ENCODE measurements around the gene MEF2C. TPM values are rescaled to one million over a fixed set of nuclear protein-coding genes. Genes with fewer than 3 reads are reported as not detected.

Gene MEF2C
- total RNA-seq, 2 donors from 2014 or later, result 0.64 to 0.86 TPM

DNA sequence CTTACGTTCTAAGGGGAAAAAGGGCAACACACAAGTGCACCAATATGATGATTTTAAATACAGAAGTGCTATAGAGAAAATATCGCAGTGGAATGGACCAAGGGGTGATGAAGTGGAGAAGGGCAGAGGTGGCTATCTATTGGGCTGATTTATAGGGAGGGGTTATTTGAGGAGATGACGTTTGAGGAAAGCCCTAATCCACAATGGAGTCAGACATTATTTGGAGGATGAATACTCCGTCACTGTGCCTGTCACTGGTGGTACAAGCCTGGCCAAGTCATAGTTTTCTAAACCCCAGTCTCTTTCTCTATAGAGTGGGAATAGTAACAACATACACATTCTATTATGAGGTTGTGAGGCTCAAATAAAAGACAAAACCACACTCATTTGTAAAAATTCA is 48.5 kb downstream of the MEF2C start:
- TF ChIP-seq, protein P1, sequence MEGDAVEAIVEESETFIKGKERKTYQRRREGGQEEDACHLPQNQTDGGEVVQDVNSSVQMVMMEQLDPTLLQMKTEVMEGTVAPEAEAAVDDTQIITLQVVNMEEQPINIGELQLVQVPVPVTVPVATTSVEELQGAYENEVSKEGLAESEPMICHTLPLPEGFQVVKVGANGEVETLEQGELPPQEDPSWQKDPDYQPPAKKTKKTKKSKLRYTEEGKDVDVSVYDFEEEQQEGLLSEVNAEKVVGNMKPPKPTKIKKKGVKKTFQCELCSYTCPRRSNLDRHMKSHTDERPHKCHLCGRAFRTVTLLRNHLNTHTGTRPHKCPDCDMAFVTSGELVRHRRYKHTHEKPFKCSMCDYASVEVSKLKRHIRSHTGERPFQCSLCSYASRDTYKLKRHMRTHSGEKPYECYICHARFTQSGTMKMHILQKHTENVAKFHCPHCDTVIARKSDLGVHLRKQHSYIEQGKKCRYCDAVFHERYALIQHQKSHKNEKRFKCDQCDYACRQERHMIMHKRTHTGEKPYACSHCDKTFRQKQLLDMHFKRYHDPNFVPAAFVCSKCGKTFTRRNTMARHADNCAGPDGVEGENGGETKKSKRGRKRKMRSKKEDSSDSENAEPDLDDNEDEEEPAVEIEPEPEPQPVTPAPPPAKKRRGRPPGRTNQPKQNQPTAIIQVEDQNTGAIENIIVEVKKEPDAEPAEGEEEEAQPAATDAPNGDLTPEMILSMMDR (conservative IDR thresholded peaks at IDR 0.05), result no peak
- no peaks in the 10 kb centered on the region for H3K27me3 Mint-ChIP-seq (ENCODE audit: insufficient read depth)
- Histone ChIP-seq H3K9me3 (ENCODE audit: control insufficient read depth, low read length) (no peaks in the 10 kb centered on the region), H3K36me3 (ENCODE audit: control insufficient read depth, insufficient read depth, low read length) (no peaks in the 10 kb centered on the region), H3K4me3 (ENCODE audit: low read length) (no peak overlapping the region), H3K9ac (ENCODE audit: extremely low read depth, low read length, poor library complexity, severe bottlenecking) (no peak overlapping the region), H3K27ac (ENCODE audit: low read depth, low read length) (no peak overlapping the region), H3K4me1 (ENCODE audit: control insufficient read depth, insufficient read depth, low read length) (no peaks in the 10 kb centered on the region), H3K27me3 (ENCODE audit: control insufficient read depth, insufficient read depth, low read length, poor library complexity, severe bottlenecking) (no peaks in the 10 kb centered on the region)
- peaks cover 7% of the 10 kb centered on the region for H3K4me1 Mint-ChIP-seq
- no peak overlapping the region for H3K4me3 Mint-ChIP-seq
- no peak for DNase-seq
- no peak overlapping the region for H3K27ac Mint-ChIP-seq
- no peaks in the 10 kb centered on the region for H3K9me3 Mint-ChIP-seq
- H3K36me3 Mint-ChIP-seq (ENCODE audit: low read depth), result no peaks in the 10 kb centered on the region
- WGBS, 2 experiments (ENCODE audit: insufficient coverage in 1 of 2, insufficient read length in 1 of 2), result 88 to 97% methylated on average over 3 to 4 of the region's 4 CpGs

DNA sequence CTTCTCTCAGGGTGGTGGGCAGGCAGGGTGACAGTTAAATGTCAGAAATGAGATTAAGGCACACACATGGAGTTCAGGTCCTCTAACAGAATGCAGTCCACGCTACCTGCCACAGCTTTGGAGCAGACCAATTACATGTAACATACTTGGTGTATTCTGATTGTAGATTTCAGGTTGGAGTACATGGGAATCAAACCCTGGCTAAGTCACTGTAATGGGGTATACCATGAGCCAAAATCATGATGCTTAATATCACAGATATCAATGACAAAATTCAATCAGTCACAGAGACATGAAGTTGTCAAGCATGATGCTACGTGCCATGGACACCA is 48.9 kb downstream of the MEF2C start:
- no peaks in the 10 kb centered on the region for H3K27me3 ChIP-seq (ENCODE audit: control insufficient read depth, insufficient read depth, low read length, poor library complexity, severe bottlenecking)
- H3K27me3 Mint-ChIP-seq (ENCODE audit: insufficient read depth), result no peaks in the 10 kb centered on the region
- no peak overlapping the region for H3K9ac ChIP-seq (ENCODE audit: extremely low read depth, low read length, poor library complexity, severe bottlenecking)
- H3K9me3 ChIP-seq (ENCODE audit: control insufficient read depth, low read length), result no peaks in the 10 kb centered on the region
- H3K4me1 Mint-ChIP-seq, result peaks cover 7% of the 10 kb centered on the region
- H3K4me3 ChIP-seq (ENCODE audit: low read length), result no peak overlapping the region
- H3K9me3 Mint-ChIP-seq, result no peaks in the 10 kb centered on the region
- H3K36me3 ChIP-seq (ENCODE audit: control insufficient read depth, insufficient read depth, low read length), result no peaks in the 10 kb centered on the region
- 95 to 100% methylated on average over 1 to 2 of the region's 2 CpGs for WGBS, 2 experiments (ENCODE audit: insufficient coverage in 1 of 2, insufficient read length in 1 of 2)
- no peak overlapping the region for H3K27ac ChIP-seq (ENCODE audit: low read depth, low read length)
- H3K27ac Mint-ChIP-seq, result no peak overlapping the region
- no peaks in the 10 kb centered on the region for H3K4me1 ChIP-seq (ENCODE audit: control insufficient read depth, insufficient read depth, low read length)
- H3K4me3 Mint-ChIP-seq, result no peak overlapping the region
- H3K36me3 Mint-ChIP-seq (ENCODE audit: low read depth), result no peaks in the 10 kb centered on the region
- TF ChIP-seq, protein P1 (conservative IDR thresholded peaks at IDR 0.05), result no peak
- no peak for DNase-seq

GRCh38 chr5:88833371-88834130 is 49.4 kb downstream of the MEF2C start:
- H3K9me3 Mint-ChIP-seq, result no peaks in the 10 kb centered on the region
- DNase-seq, result no peak
- Histone ChIP-seq H3K36me3 (ENCODE audit: control insufficient read depth, insufficient read depth, low read length) (no peaks in the 10 kb centered on the region), H3K27ac (ENCODE audit: low read depth, low read length) (no peak overlapping the region), H3K9me3 (ENCODE audit: control insufficient read depth, low read length) (no peaks in the 10 kb centered on the region), H3K27me3 (ENCODE audit: control insufficient read depth, insufficient read depth, low read length, poor library complexity, severe bottlenecking) (no peaks in the 10 kb centered on the region), H3K4me1 (ENCODE audit: control insufficient read depth, insufficient read depth, low read length) (no peaks in the 10 kb centered on the region), H3K9ac (ENCODE audit: extremely low read depth, low read length, poor library complexity, severe bottlenecking) (no peak overlapping the region), H3K4me3 (ENCODE audit: low read length) (no peak overlapping the region)
- WGBS, 2 experiments (ENCODE audit: insufficient coverage in 1 of 2, insufficient read length in 1 of 2), result 89 to 91% methylated on average over 1 to 7 of the region's 7 CpGs
- no peaks in the 10 kb centered on the region for H3K36me3 Mint-ChIP-seq (ENCODE audit: low read depth)
- TF ChIP-seq, protein P1 (conservative IDR thresholded peaks at IDR 0.05), result no peak
- no peaks in the 10 kb centered on the region for H3K27me3 Mint-ChIP-seq (ENCODE audit: insufficient read depth)
- H3K4me1 Mint-ChIP-seq, result peaks cover 7% of the 10 kb centered on the region
- H3K27ac Mint-ChIP-seq, result no peak overlapping the region
- no peak overlapping the region for H3K4me3 Mint-ChIP-seq
